HEK293 (cell line): ENCODE results near the gene RBM7.

Experiments
- ZBTB21 ChIP-seq: fragments of 450-650 bp; formaldehyde crosslinking; IDR thresholded peaks from 2 replicates; pipeline ENCODE4 v1.5.1; 2017; ENCODE audit warnings: missing biosample characterization, missing genetic modification characterization
- ZNF639 ChIP-seq: fragments of 450-650 bp; formaldehyde crosslinking; IDR thresholded peaks from 2 replicates; pipeline ENCODE4 v1.5.1; 2016; ENCODE audit warnings: missing biosample characterization, missing genetic modification characterization
- ZNF837 ChIP-seq: fragments of 450-650 bp; formaldehyde crosslinking; IDR thresholded peaks from 2 replicates; pipeline ENCODE4 v1.5.1; 2016; ENCODE audit warnings: missing biosample characterization, missing genetic modification characterization
- TF ChIP-seq, protein P1 (sequence below): sonication (generic); formaldehyde crosslinking; IDR thresholded peaks from 2 replicates; pipeline ENCODE4 v1.8.1; 2022; ENCODE audit warnings: mild to moderate bottlenecking, moderate library complexity, missing genetic modification reagents
- TF ChIP-seq, protein P2 (sequence below): fragments of 450-650 bp; formaldehyde crosslinking; IDR thresholded peaks from 2 replicates; pipeline ENCODE4 v1.5.1; 2016; ENCODE audit warnings: missing biosample characterization, missing genetic modification characterization
- TF ChIP-seq, protein P3 (sequence below): fragments of 450-650 bp; formaldehyde crosslinking; IDR thresholded peaks from 2 replicates; pipeline ENCODE4 v1.5.1; 2016; ENCODE audit warnings: missing biosample characterization, missing genetic modification characterization

DNA sequence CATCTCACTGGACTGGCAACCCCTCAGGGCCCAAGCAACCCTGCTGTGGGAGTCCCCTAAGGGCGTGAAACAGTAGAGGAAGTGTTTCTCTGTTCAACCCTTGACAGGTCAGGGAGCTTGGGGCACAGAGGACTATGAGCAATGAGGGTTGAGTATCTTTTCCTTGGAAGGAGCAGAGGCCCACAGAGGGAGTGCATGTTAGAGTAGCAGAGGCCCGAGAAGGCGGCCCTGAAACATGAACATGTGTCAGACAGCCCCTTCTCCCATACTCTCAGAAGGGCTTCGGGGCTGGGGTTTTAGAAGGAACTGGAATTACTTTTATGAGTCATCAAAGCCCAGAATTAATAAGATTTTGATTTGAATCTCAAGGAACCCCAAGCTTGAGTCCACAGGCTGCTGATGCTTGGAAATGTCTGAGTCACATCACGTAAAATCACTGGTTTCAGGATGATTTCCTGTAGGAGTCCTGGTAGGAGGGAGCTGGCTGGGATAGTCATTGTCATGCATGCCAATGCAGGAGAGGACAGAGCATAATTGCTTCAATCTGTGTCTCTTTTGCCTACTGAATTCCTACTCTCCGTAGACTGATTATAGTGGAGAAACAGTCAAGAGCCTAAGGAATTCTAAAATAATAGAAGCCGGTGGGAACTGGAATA, 22.7 kb upstream of the RBM7 start:
- TF ChIP-seq, protein P1, sequence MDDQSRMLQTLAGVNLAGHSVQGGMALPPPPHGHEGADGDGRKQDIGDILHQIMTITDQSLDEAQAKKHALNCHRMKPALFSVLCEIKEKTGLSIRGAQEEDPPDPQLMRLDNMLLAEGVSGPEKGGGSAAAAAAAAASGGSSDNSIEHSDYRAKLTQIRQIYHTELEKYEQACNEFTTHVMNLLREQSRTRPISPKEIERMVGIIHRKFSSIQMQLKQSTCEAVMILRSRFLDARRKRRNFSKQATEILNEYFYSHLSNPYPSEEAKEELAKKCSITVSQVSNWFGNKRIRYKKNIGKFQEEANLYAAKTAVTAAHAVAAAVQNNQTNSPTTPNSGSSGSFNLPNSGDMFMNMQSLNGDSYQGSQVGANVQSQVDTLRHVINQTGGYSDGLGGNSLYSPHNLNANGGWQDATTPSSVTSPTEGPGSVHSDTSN (CRISPR knock-in tag), result no peak
- TF ChIP-seq, protein P2, sequence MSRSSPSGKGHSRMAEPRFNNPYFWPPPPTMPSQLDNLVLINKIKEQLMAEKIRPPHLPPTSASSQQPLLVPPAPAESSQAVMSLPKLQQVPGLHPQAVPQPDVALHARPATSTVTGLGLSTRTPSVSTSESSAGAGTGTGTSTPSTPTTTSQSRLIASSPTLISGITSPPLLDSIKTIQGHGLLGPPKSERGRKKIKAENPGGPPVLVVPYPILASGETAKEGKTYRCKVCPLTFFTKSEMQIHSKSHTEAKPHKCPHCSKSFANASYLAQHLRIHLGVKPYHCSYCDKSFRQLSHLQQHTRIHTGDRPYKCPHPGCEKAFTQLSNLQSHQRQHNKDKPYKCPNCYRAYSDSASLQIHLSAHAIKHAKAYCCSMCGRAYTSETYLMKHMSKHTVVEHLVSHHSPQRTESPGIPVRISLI (tag by site-specific recombination), result no peak
- no peak for TF ChIP-seq ZNF837 (tag by site-specific recombination)
- TF ChIP-seq, protein P3, sequence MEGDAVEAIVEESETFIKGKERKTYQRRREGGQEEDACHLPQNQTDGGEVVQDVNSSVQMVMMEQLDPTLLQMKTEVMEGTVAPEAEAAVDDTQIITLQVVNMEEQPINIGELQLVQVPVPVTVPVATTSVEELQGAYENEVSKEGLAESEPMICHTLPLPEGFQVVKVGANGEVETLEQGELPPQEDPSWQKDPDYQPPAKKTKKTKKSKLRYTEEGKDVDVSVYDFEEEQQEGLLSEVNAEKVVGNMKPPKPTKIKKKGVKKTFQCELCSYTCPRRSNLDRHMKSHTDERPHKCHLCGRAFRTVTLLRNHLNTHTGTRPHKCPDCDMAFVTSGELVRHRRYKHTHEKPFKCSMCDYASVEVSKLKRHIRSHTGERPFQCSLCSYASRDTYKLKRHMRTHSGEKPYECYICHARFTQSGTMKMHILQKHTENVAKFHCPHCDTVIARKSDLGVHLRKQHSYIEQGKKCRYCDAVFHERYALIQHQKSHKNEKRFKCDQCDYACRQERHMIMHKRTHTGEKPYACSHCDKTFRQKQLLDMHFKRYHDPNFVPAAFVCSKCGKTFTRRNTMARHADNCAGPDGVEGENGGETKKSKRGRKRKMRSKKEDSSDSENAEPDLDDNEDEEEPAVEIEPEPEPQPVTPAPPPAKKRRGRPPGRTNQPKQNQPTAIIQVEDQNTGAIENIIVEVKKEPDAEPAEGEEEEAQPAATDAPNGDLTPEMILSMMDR, result no peak
- no peak for TF ChIP-seq ZBTB21 (tag by site-specific recombination)
- no peak for TF ChIP-seq ZNF639 (tag by site-specific recombination)
